SK-N-SH (cell line): ENCODE measurements around the gene APOE.

ENCODE experiments used
- CHD2 ChIP-seq: fragments of 150-350 bp; IDR thresholded peaks from 2 replicates; pipeline ENCODE4 v1.6.1; 2018; ENCODE audit warnings: low read length; ENCODE audit not compliant: partially characterized antibody
- CTCF ChIP-seq: fragments of 200-600 bp; sonication (generic); IDR thresholded peaks from 2 replicates; pipeline ENCODE4 v1.6.1; 2017; ENCODE audit warnings: antibody characterized with exemption, mild to moderate bottlenecking, moderate library complexity
- EZH2phosphoT487 ChIP-seq: fragments of 200-600 bp; sonication (generic); IDR thresholded peaks from 2 replicates; pipeline ENCODE4 v1.6.1; 2017; ENCODE audit warnings: low read depth, mixed run types, mild to moderate bottlenecking, antibody characterized with exemption, moderate library complexity, borderline replicate concordance
- FOXM1 ChIP-seq: IDR thresholded peaks from 2 replicates; pipeline ENCODE4 v1.4.0; 2012; ENCODE audit warnings: low read depth, mild to moderate bottlenecking
- GABPA ChIP-seq: IDR thresholded peaks from 2 replicates; pipeline ENCODE4 v1.4.0; 2012; ENCODE audit warnings: low read depth, mild to moderate bottlenecking
- GATA2 ChIP-seq: sonication (generic); formaldehyde crosslinking; IDR thresholded peaks from 2 replicates; pipeline ENCODE4 v1.5.0; 2020; ENCODE audit warnings: mild to moderate bottlenecking, missing genetic modification reagents
- TAF1 ChIP-seq: IDR thresholded peaks from 2 replicates; pipeline ENCODE4 v1.6.1; 2012; ENCODE audit warnings: low read depth, mild to moderate bottlenecking, low read length, moderate library complexity, borderline replicate concordance
- TF ChIP-seq, protein P1 (sequence below): IDR thresholded peaks from 2 replicates; pipeline ENCODE4 v1.4.0; 2012; ENCODE audit warnings: low read depth

DNA sequence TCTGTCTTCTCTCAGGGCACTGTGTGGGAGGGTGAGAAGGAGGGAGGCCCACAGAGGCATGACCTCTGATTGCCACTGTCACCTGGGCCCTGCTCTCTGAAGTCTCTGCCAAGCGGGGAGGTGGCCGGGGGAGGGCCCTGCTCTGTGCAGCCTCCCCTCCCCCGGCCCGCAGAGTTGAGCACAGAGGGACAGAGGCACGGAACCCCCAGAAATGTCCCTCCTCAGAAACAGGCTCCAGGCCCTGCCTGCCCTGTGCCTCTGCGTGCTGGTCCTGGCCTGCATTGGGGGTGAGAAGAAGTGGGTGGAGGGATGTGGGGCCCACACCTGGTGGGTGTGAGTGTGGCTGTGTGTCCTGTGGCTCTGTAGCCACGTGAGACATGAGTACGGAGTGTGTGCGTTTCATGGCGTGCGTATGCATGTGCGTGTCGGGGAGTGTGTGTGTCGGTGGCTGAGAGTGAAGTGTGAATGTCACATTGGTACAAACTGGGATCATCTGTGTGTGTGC, 36.5 kb downstream of the APOE start, which contains the start of gene APOC4:
- TF ChIP-seq TAF1, result no peak
- no peak for TF ChIP-seq EZH2phosphoT487
- no peak for TF ChIP-seq CHD2
- TF ChIP-seq CTCF, result no peak
- no peak for TF ChIP-seq GABPA
- no peak for TF ChIP-seq FOXM1
- TF ChIP-seq, protein P1, sequence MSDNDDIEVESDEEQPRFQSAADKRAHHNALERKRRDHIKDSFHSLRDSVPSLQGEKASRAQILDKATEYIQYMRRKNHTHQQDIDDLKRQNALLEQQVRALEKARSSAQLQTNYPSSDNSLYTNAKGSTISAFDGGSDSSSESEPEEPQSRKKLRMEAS, result no peak
- no peak for TF ChIP-seq GATA2 (CRISPR knock-in tag)
